GM12878 (cell line): Measurements from ENCODE around the gene TOR1B. TPM values are rescaled to one million over a fixed set of nuclear protein-coding genes. Genes with fewer than 3 reads are reported as not detected.

Experiments
- IRF5 ChIP-seq: fragments of 450-650 bp; IDR thresholded peaks from 2 replicates; pipeline ENCODE4 v1.6.1; 2017; ENCODE audit warnings: borderline replicate concordance
- MLLT1 ChIP-seq: fragments of 450-650 bp; IDR thresholded peaks from 2 replicates; pipeline ENCODE4 v1.6.1; 2016; ENCODE audit warnings: mild to moderate bottlenecking
- PML ChIP-seq: IDR thresholded peaks from 2 replicates; pipeline ENCODE4 v1.6.1; 2012; ENCODE audit warnings: low read length, inconsistent platforms
- SREBF1 ChIP-seq: IDR thresholded peaks from 2 replicates; pipeline ENCODE4 v1.6.1; 2012; ENCODE audit warnings: mild to moderate bottlenecking, low read length
- ZBED1 ChIP-seq: IDR thresholded peaks from 2 replicates; pipeline ENCODE4 v1.6.1; 2016; ENCODE audit warnings: borderline replicate concordance
- ZBTB11 ChIP-seq: fragments of 450-650 bp; formaldehyde crosslinking; IDR thresholded peaks from 2 replicates; pipeline ENCODE4 v1.5.0; 2022; ENCODE audit warnings: mild to moderate bottlenecking, missing genetic modification characterization
- polyA plus RNA-seq, 11 experiments: library from polyadenylated mRNA; depleted of rRNA in 4 of 11; unstranded in 6 of 11; stranded (reverse) in 5 of 11; fragments of >200 nt; fragmentation: Nextera tagmentation in 4 of 11; fragmentation: Illumina TruSeq in 1 of 11; extraction: Ambion mirVana in 4 of 11; extraction: Trizol in 1 of 11; gene quantifications; 1 replicate in 1 of 11; 2 replicates in 10 of 11; pipeline versions ENCODE4 v1.2.1 to v1.2.3, GENCODE V29; 2011 to 2016; ENCODE audit warnings: inconsistent platforms in 2 of 11, missing spikeins in 2 of 11, low read depth in 1 of 11
- total RNA-seq, 4 experiments: library from RNA; depleted of rRNA in 3 of 4; stranded (reverse); fragments of >200 nt in 3 of 4; fragmentation: Illumina TruSeq in 1 of 4; extraction: Trizol in 1 of 4; gene quantifications; 2 replicates each; pipeline versions ENCODE4 v1.2.1 to v1.2.3, GENCODE V29; 2013 to 2021

Gene TOR1B
- total and polyA plus RNA-seq, 10 of the 15 experiments (the other 5 are each of a cell fraction or from before 2014, with no cell fraction given) = 1.8 to 17.5 (median 9.9) TPM

GRCh38 chr9:129845373-129845772 is 42.4 kb downstream of the TOR1B start (continued):
- no peak for TF ChIP-seq ZBED1
- no peak for TF ChIP-seq ZBTB11 (CRISPR knock-in tag)
- TF ChIP-seq SREBF1 = no peak
- no peak for TF ChIP-seq IRF5
- TF ChIP-seq PML = no peak
- TF ChIP-seq MLLT1 = no peak
